OCI-LY1 (cell line): ENCODE measurements around the gene PIEZO1.

ENCODE experiments used
- EZH2 ChIP-seq: fragments of 200-600 bp; sonication (generic), shearing (Covaris generic); IDR thresholded peaks from 2 replicates; pipeline ENCODE4 v1.8.0; 2017; ENCODE audit warnings: borderline replicate concordance, mixed run types, mild to moderate bottlenecking, antibody characterized with exemption, low read length, moderate library complexity, mixed read lengths
- TF ChIP-seq, protein P1 (sequence below): fragments of 200-600 bp; sonication (generic), shearing (Covaris generic); IDR thresholded peaks from 2 replicates; pipeline ENCODE4 v1.5.1; 2017; ENCODE audit warnings: mild to moderate bottlenecking, antibody characterized with exemption, low read length, moderate library complexity, mixed read lengths

GRCh38 chr16:88746506-88746905, 38.5 kb downstream of the PIEZO1 start:
- TF ChIP-seq, protein P1, sequence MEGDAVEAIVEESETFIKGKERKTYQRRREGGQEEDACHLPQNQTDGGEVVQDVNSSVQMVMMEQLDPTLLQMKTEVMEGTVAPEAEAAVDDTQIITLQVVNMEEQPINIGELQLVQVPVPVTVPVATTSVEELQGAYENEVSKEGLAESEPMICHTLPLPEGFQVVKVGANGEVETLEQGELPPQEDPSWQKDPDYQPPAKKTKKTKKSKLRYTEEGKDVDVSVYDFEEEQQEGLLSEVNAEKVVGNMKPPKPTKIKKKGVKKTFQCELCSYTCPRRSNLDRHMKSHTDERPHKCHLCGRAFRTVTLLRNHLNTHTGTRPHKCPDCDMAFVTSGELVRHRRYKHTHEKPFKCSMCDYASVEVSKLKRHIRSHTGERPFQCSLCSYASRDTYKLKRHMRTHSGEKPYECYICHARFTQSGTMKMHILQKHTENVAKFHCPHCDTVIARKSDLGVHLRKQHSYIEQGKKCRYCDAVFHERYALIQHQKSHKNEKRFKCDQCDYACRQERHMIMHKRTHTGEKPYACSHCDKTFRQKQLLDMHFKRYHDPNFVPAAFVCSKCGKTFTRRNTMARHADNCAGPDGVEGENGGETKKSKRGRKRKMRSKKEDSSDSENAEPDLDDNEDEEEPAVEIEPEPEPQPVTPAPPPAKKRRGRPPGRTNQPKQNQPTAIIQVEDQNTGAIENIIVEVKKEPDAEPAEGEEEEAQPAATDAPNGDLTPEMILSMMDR = no peak
- TF ChIP-seq EZH2 = no peak
